Ovary (tissue), 9 donors: Measurements from ENCODE around the gene CCDC171. TPM values are rescaled to one million over a fixed set of nuclear protein-coding genes. Genes with fewer than 3 reads are reported as not detected.
"Not testable (repeated sequence)": the region's sequence is repeated elsewhere in the genome, so short reads cannot be mapped to it uniquely, and the experiment has no call there.

Source experiments
- DNase-seq, 5 donors: peaks; one replicate each; pipeline ENCODE4 v3.0.0-alpha.2; 2019 to 2020
- H3K27ac ChIP-seq, 2 donors: fragments of 200-600 bp; one replicate each; pipeline versions ENCODE4 v1.5.1 to v1.8.0; 2019 to 2022
- H3K27me3 ChIP-seq: fragments of 200-600 bp; one replicate; pipeline ENCODE4 v1.8.0; 2022
- H3K36me3 ChIP-seq: fragments of 200-600 bp; sonication (generic); one replicate; pipeline ENCODE4 v1.5.1; 2019
- H3K4me1 ChIP-seq: one replicate; pipeline ENCODE4 v1.8.1; 2013; ENCODE audit warnings: mild to moderate bottlenecking, moderate library complexity; ENCODE audit not compliant: insufficient read depth
- H3K4me3 ChIP-seq: fragments of 200-600 bp; sonication (generic); one replicate; pipeline ENCODE4 v1.5.1; 2017
- H3K9me3 ChIP-seq, 2 donors: fragments of 200-600 bp in 1 of 2; sonication (generic) in 1 of 2; one replicate each; pipeline versions ENCODE4 v1.5.1 to v1.8.1; 2013 to 2019; ENCODE audit warnings: mild to moderate bottlenecking in 1 of 2, moderate library complexity in 1 of 2
- EP300 ChIP-seq: sonication (generic); formaldehyde crosslinking; IDR thresholded peaks from one replicate; pipeline ENCODE4 v1.6.1; 2017; ENCODE audit warnings: antibody characterized with exemption
- POLR2A ChIP-seq: fragments of 450-650 bp; IDR thresholded peaks from one replicate; pipeline ENCODE4 v1.6.1; 2017; ENCODE audit warnings: antibody characterized with exemption, mild to moderate bottlenecking, moderate library complexity
- WGBS, 3 donors: extraction: QIAGEN DNeasy Blood & Tissue Kit in 1 of 3; methylation state at CpG; one replicate each; pipeline versions ENCODE4 v1.1.5 to v1.1.7; 2013 to 2017; 5-methylcytosine and 5-hydroxymethylcytosine counted together
- intact Hi-C, 4 donors: fragments of 100-400 bp; cut with DNase I; formaldehyde crosslinking; loops; one replicate each; pipeline versions ENCODE4 v1.11.0 to v1.15.1; 2022 to 2023
- polyA plus RNA-seq, 2 donors: library from polyadenylated mRNA; stranded (reverse); fragments of 200-250 nt in 1 of 2; fragments of 350-450 nt in 1 of 2; fragmentation: Illumina TruSeq in 1 of 2; extraction: RNeasy Lipid Tissue Mini Kit (QIAGEN cat#74804) in 1 of 2; gene quantifications; one replicate each; pipeline ENCODE4 v1.2.3, GENCODE V29; 2013 to 2014
- total RNA-seq, 7 donors: library from RNA; depleted of rRNA in 2 of 7; stranded (reverse); fragments of >200 nt in 2 of 7; fragmentation: NEBNext Ultra II Directional in 3 of 7; extraction: Animal tissue kit (Norgen Biotek cat#: 25700) in 3 of 7; gene quantifications; one replicate each; pipeline versions ENCODE4 v1.1.0 to v1.2.4, GENCODE V29; 2016 to 2023
- TF ChIP-seq, protein P1 (sequence below), 3 donors: fragments of 450-650 bp in 2 of 3; fragments of 200-600 bp in 1 of 3; IDR thresholded peaks; one replicate each; pipeline versions ENCODE4 v1.5.1 to v1.8.0; 2016 to 2022; ENCODE audit warnings: antibody characterized with exemption in 3 of 3, mild to moderate bottlenecking in 1 of 3
- donor health status: DM: no; HTN: no; CAD: no; lungs with moderate emphysema.
- donor health status: DM: no; HTN: no; CAD: no.
- donor health status: Bipolar disorder and iron deficiency.
- donor health status: DM: yes; HTN: yes; CAD: no.
- donor health status: DM: no; HTN: no; CAD: no.
- donor health status: DM: yes; HTN: yes; CAD: no.

CCDC171 gene
- total and polyA plus RNA-seq, 9 donors: 2.0 to 6.1 (median 5.0) TPM

DNA sequence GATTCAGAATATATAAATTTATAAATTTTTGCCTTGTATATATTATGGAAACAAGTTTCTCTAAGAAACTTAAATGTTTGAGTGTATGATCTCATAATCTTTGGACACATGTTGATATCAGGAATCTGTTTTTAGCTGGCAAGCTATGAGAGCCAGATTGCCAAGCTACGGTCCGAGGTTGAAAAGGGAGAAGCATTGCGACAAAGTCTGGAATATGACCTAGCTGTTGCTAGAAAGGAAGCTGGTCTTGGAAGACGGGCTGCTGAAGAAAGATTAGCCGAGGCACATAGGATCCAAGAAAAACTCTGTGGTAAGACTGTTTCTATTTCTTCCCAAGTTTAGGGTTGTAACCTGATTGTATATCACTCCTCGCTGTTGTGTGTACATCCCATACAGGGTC is 25.9 kb downstream of the CCDC171 start:
- no peaks in the 10 kb centered on the region for H3K27me3 ChIP-seq
- no peak for TF ChIP-seq POLR2A
- no peak for TF ChIP-seq EP300
- TF ChIP-seq, protein P1, sequence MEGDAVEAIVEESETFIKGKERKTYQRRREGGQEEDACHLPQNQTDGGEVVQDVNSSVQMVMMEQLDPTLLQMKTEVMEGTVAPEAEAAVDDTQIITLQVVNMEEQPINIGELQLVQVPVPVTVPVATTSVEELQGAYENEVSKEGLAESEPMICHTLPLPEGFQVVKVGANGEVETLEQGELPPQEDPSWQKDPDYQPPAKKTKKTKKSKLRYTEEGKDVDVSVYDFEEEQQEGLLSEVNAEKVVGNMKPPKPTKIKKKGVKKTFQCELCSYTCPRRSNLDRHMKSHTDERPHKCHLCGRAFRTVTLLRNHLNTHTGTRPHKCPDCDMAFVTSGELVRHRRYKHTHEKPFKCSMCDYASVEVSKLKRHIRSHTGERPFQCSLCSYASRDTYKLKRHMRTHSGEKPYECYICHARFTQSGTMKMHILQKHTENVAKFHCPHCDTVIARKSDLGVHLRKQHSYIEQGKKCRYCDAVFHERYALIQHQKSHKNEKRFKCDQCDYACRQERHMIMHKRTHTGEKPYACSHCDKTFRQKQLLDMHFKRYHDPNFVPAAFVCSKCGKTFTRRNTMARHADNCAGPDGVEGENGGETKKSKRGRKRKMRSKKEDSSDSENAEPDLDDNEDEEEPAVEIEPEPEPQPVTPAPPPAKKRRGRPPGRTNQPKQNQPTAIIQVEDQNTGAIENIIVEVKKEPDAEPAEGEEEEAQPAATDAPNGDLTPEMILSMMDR (IDR thresholded peaks at IDR 0.05): no peak
- no peak overlapping the region for H3K27ac ChIP-seq
- H3K36me3 ChIP-seq: no peaks in the 10 kb centered on the region
- WGBS, 3 donors: 85 to 89% (median 87%) methylated on average over 6 of the region's 6 CpGs
- H3K4me3 ChIP-seq: no peak overlapping the region
- no peak for DNase-seq
- H3K4me1 ChIP-seq: no peaks in the 10 kb centered on the region
- intact Hi-C loops: no loop called here
- H3K9me3 ChIP-seq: no peaks in the 10 kb centered on the region

DNA sequence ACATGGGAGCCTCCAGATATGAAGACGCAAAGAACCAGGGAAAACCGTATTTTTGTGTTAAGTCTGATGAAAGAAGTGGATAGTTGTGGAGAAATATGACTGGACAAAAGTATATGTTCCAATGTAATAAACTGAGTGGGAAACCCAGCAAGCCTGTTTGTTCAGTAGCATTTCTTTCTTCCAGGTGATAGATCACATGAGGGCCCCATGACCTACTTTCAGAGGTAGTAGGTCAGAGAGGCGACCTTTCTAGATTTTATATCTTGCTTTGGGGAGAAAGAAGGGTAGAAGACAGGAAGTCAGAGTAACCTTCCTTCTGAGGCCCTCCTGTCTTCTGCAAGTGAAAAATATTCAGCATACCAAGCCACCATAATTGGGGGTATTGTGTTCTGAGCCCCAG is 31.5 kb downstream of the CCDC171 start:
- H3K27ac ChIP-seq: no peak overlapping the region
- H3K4me3 ChIP-seq: no peak overlapping the region
- TF ChIP-seq, protein P1 (IDR thresholded peaks at IDR 0.05): no peak
- TF ChIP-seq EP300: no peak
- no peak for TF ChIP-seq POLR2A
- H3K9me3 ChIP-seq: no peaks in the 10 kb centered on the region
- no peaks in the 10 kb centered on the region for H3K36me3 ChIP-seq
- WGBS, 3 donors: 90 to 95% (median 93%) methylated on average over 3 of the region's 3 CpGs
- H3K4me1 ChIP-seq: no peaks in the 10 kb centered on the region
- no peaks in the 10 kb centered on the region for H3K27me3 ChIP-seq
- intact Hi-C loops: no loop called here
- no peak for DNase-seq

DNA sequence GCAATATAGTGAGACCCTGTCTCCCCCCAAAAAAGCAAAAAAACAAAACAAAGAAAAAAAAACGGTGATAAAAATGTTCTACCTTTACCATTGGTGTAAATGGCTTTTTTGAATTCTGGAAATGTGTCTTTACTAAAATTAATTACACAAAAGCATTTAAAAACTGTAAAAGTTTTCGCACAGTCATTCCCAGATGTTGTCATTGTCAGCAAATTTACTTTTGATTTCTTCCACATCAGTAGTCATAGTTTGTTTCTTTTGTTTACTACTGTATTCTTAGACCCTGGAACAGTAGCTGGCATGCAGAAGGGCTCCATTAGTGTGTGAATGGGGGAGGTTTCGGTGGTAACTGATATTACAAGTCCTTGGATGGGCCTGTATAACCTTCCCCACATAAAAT is 39.5 kb downstream of the CCDC171 start:
- WGBS, 3 donors: 86 to 90% (median 87%) methylated on average over 3 of the region's 3 CpGs

DNA sequence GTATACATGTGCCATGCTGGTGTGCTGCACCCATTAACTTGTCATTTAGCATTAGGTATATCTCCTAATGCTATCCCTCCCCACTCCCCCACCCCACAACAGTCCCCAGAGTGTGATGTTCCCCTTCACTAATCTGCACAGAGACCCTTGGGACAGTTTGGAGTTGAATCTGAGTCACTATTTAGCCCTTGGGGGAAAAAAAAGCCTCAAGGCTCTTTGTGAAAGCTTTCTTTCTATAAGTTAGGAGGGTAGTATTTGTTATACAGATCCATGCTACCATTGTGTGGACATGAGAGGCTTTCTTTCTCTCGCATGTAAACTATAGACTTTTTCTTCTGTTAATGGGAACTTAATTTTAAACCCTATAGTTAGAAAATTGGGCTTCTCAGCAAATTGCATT is 40.1 kb downstream of the CCDC171 start:
- H3K4me1 ChIP-seq, H3K36me3 ChIP-seq, H3K27me3 ChIP-seq, H3K27ac ChIP-seq, DNase-seq, H3K4me3 ChIP-seq, intact Hi-C loops, H3K9me3 ChIP-seq: not testable (repeated sequence)
- WGBS, 3 donors: 93% methylated on average over 1 of the region's 1 CpG

More for the DNA sequence above, 39.5 kb downstream of the CCDC171 start:
- H3K9me3 ChIP-seq: no peaks in the 10 kb centered on the region
- DNase-seq: no peak
- intact Hi-C loops: no loop called here
- TF ChIP-seq EP300 (no peak), POLR2A (no peak)
- TF ChIP-seq, protein P1 (IDR thresholded peaks at IDR 0.05): no peak
- H3K36me3 ChIP-seq: no peaks in the 10 kb centered on the region
- no peaks in the 10 kb centered on the region for H3K4me1 ChIP-seq
- H3K27me3 ChIP-seq: no peaks in the 10 kb centered on the region
- no peak overlapping the region for H3K4me3 ChIP-seq
- no peak overlapping the region for H3K27ac ChIP-seq

DNA sequence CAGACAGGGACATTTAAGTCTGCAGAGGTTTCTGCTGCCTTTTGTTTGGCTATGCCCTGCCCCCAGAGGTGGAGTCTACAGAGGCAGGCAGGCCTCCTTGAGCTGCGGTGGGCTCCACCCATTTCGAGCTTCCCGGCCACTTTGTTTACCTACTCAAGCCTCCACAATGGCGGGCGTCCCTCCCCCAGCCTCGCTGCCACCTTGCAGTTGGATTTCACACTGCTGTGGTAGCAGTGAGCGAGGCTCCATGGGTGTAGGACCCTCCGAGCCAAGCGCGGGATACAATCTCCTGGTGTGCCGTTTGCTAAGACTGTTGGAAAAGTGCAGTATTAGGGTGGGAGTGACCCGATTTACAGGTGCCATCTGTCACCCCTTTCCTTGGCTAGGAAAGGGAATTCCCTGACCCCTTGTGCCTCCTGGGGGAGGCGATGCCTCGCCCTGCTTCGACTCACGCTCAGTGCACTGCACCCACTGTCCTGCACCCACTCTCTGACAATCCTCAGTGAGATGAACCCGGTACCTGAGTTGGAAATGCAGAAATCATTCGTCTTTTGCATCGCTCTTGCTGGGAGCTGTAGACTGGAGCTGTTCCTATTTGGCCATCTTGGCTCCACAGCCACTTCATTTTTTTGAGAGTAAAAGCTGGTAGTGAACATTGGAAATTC is 48.0 kb downstream of the CCDC171 start:
- H3K27ac ChIP-seq, H3K27me3 ChIP-seq, DNase-seq, H3K36me3 ChIP-seq, H3K4me1 ChIP-seq, H3K9me3 ChIP-seq, H3K4me3 ChIP-seq: not testable (repeated sequence)
- intact Hi-C loops: loop anchor here in 3 of 4 donors (10.0 kb wide), 3 partner anchors 176 to 386 kb away; partner anchors contain the start of gene SNAPC3 (in 1 of the 3)
- 97 to 98% (median 97%) methylated on average over 19 of the region's 19 CpGs for WGBS, 3 donors
